Thyroid gland (tissue), 4 donors: Measurements from ENCODE around the gene HNRNPR.

Source experiments
- CTCF ChIP-seq, 6 experiments: fragments of 200-600 bp in 3 of 6; fragments of 450-650 bp in 3 of 6; sonication (generic) in 3 of 6; IDR thresholded peaks; one replicate each; pipeline ENCODE4 v1.5.1; 2016 to 2019; ENCODE audit warnings: antibody characterized with exemption in 6 of 6, mild to moderate bottlenecking in 2 of 6, inconsistent platforms in 1 of 6, moderate library complexity in 1 of 6
- POLR2A ChIP-seq, 2 donors: fragments of 450-650 bp; IDR thresholded peaks; one replicate each; pipeline ENCODE4 v1.6.1; 2017; ENCODE audit warnings: antibody characterized with exemption in 2 of 2, mild to moderate bottlenecking in 2 of 2, moderate library complexity in 1 of 2

- TF ChIP-seq CTCF (IDR thresholded peaks at IDR 0.05) (no peak), POLR2A (IDR thresholded peaks at IDR 0.05) (no peak)
These were observed 40.6 kb downstream of the HNRNPR start for GRCh38 chr1:23303524-23303923.
